ENCODE measurements around the gene ELF4. TPM values are rescaled to one million over a fixed set of nuclear protein-coding genes. Genes with fewer than 3 reads are reported as not detected.

ELF4 gene
- total and polyA plus RNA-seq, 9 of the 15 experiments (the other 6 are each of a cell fraction or from before 2014, with no cell fraction given), result 5.9 to 55.8 (median 25.2) TPM

- TF ChIP-seq ARID4B (CRISPR knock-in tag; IDR thresholded peaks at IDR 0.05) (peak; percentile 4; the same call in 1 of the 2 replicates), SRSF3 (IDR thresholded peaks at IDR 0.05; ENCODE audit: insufficient read depth, low read length) (no peak), ZNF436 (CRISPR knock-in tag; IDR thresholded peaks at IDR 0.05) (no peak), RBM17 (IDR thresholded peaks at IDR 0.05; ENCODE audit: borderline replicate concordance, low read depth, low read length) (no peak), FOXP1 (CRISPR knock-in tag; IDR thresholded peaks at IDR 0.05) (no peak; the same call in 1 of the 2 replicates), CBX3 (IDR thresholded peaks at IDR 0.05; ENCODE audit: borderline replicate concordance in 1 of 2, low read length in 2 of 2) (peak in 1 of 2 experiments; percentile 11; a peak in 1 of 3 replicates), OTX1 (CRISPR knock-in tag; IDR thresholded peaks at IDR 0.05) (no peak), SMAD2 (IDR thresholded peaks at IDR 0.05; ENCODE audit: low read depth, low read length) (no peak), ETV1 (tag; conservative IDR thresholded peaks at IDR 0.05; ENCODE audit: low read depth) (peak; percentile 39; the same call in 1 of the 2 replicates), TAL1 (IDR thresholded peaks at IDR 0.05) (no peak), CXXC5 (CRISPR knock-in tag; IDR thresholded peaks at IDR 0.05) (peak; percentile 62), MEIS2 (IDR thresholded peaks at IDR 0.05; ENCODE audit: partially characterized antibody) (no peak), TBP (optimal IDR thresholded peaks at IDR 0.05; ENCODE audit: low read depth, low read length) (no peak), ETS2 (tag; IDR thresholded peaks at IDR 0.05; ENCODE audit: borderline replicate concordance, poor library complexity, severe bottlenecking) (no peak), ZNF609 (CRISPR knock-in tag; IDR thresholded peaks at IDR 0.05; ENCODE audit: borderline replicate concordance) (no peak; the same call in 1 of the 2 replicates), C11orf30 (IDR thresholded peaks at IDR 0.05; ENCODE audit: low read depth) (no peak), NCOR1 (IDR thresholded peaks at IDR 0.05) (0 out of 2 replicates have a peak, but pooled peaks have one; percentile 9), ZNF76 (CRISPR knock-in tag; IDR thresholded peaks at IDR 0.05; ENCODE audit: borderline replicate concordance) (no peak)
Observed at GRCh38 chrX:130060122-130061069, 49.9 kb downstream of the ELF4 start (continued).

Measured in K562 (cell line).